T-cell (primary cell): ENCODE measurements around the gene CHRND. TPM values are rescaled to one million over a fixed set of nuclear protein-coding genes. Genes with fewer than 3 reads are reported as not detected.

Source experiments
- ATAC-seq, 4 experiments: fragments of 200-7000 bp in 3 of 4; fragments of 150-1000 bp in 1 of 4; cut with Tn5 transposase; replicated peaks in 1 of 4; 1 replicate in 3 of 4; 2 replicates in 1 of 4; pipeline ENCODE4 v1.10.0; 2021; ENCODE audit warnings: moderate library complexity in 3 of 4, mild to moderate bottlenecking in 2 of 4, moderate number of reproducible peaks in 1 of 4
- CTCF ChIA-PET, 2 donors: fragments of 300-600 bp; sonication (Branson Sonifier 250); formaldehyde crosslinking; loops; one replicate each; lab custom pipeline; 2022; ENCODE audit warnings: antibody characterized with exemption in 2 of 2; lab: Charles Lee
- POLR2A ChIA-PET, 2 donors: fragments of 300-600 bp; sonication (Branson Sonifier 250); formaldehyde crosslinking; loops; one replicate each; lab custom pipeline; 2022; ENCODE audit warnings: antibody characterized with exemption in 2 of 2; lab: Charles Lee
- DNase-seq, 35 experiments: peaks; one replicate each; pipeline versions ENCODE4 v3.0.0 to v3.0.0-alpha.2; 2013 to 2023
- H3K27ac ChIP-seq: one replicate; pipeline ENCODE4 v1.5.1; 2013; ENCODE audit warnings: low read length
- H3K27me3 ChIP-seq, 2 experiments: replicated peaks in 1 of 2; 1 replicate in 1 of 2; 2 replicates in 1 of 2; pipeline versions ENCODE4 v1.6.1 to v1.7.0; 2013; ENCODE audit warnings: low read length in 1 of 2, mixed read lengths in 1 of 2; ENCODE audit not compliant: control insufficient read depth in 2 of 2, insufficient read depth in 2 of 2; ENCODE audit errors: extremely low read depth in 1 of 2
- H3K36me3 ChIP-seq, 2 donors: 1 replicate in 1 of 2; 2 replicates in 1 of 2; pipeline versions ENCODE4 v1.6.1 to v1.7.0; 2013; ENCODE audit warnings: low read length in 1 of 2; ENCODE audit not compliant: control insufficient read depth in 2 of 2, insufficient read depth in 1 of 2; ENCODE audit errors: extremely low read depth in 1 of 2
- H3K4me1 ChIP-seq, 2 experiments: 1 replicate in 1 of 2; 2 replicates in 1 of 2; pipeline versions ENCODE4 v1.6.1 to v1.7.0; 2013; ENCODE audit warnings: low read length in 2 of 2, mixed read lengths in 1 of 2; ENCODE audit not compliant: insufficient read depth in 2 of 2, control insufficient read depth in 1 of 2; ENCODE audit errors: extremely low read depth in 1 of 2
- H3K4me3 ChIP-seq, 2 donors: 1 replicate in 1 of 2; 2 replicates in 1 of 2; pipeline versions ENCODE4 v1.5.1 to v1.7.0; 2013; ENCODE audit warnings: mild to moderate bottlenecking in 2 of 2, low read length in 1 of 2, moderate library complexity in 1 of 2; ENCODE audit not compliant: control insufficient read depth in 1 of 2; ENCODE audit errors: extremely low read depth in 1 of 2
- H3K9me3 ChIP-seq: 2 replicates; pipeline ENCODE4 v1.7.0; 2013
- H3K27ac Mint-ChIP-seq, 2 donors: one replicate each; pipeline ENCODE4 v1.8.0; 2020 to 2021; ENCODE audit warnings: mild to moderate bottlenecking in 2 of 2, mixed read lengths in 2 of 2
- H3K27me3 Mint-ChIP-seq, 2 donors: one replicate each; pipeline ENCODE4 v1.8.0; 2021 to 2022; ENCODE audit warnings: mixed read lengths in 2 of 2
- H3K36me3 Mint-ChIP-seq: one replicate; pipeline ENCODE4 v1.8.0; 2021; ENCODE audit warnings: mixed read lengths
- H3K4me1 Mint-ChIP-seq, 3 donors: one replicate each; pipeline ENCODE4 v1.8.0; 2020 to 2022; ENCODE audit warnings: mixed read lengths in 3 of 3, mild to moderate bottlenecking in 1 of 3
- H3K4me3 Mint-ChIP-seq, 3 donors: one replicate each; pipeline ENCODE4 v1.8.0; 2020 to 2022; ENCODE audit warnings: mild to moderate bottlenecking in 3 of 3, mixed read lengths in 3 of 3, moderate library complexity in 3 of 3
- H3K9me3 Mint-ChIP-seq, 3 donors: one replicate each; pipeline ENCODE4 v1.8.0; 2020 to 2022; ENCODE audit warnings: mixed read lengths in 3 of 3
- WGBS: methylation state at CpG from one replicate; pipeline ENCODE4 v1.1.5; 2013; ENCODE audit warnings: missing lambda C conversion rate; ENCODE audit not compliant: insufficient coverage; 5-methylcytosine and 5-hydroxymethylcytosine counted together
- total RNA-seq, 35 experiments: library from RNA in 6 of 35; stranded (reverse) in 6 of 35; fragments of 120-200 nt in 1 of 35; gene quantifications; one replicate each; pipeline versions ENCODE4 v1.2.1 to v1.2.4 and lab custom pipeline; 2013 to 2026

The CHRND gene
- total RNA-seq, 5 donors from 2014 or later (not counting 1 experiment from before 2014, with no cell fraction given), result not detected

- Mint-ChIP-seq H3K9me3 (no peaks in the 10 kb centered on the region), H3K36me3 (peaks cover 65% of the 10 kb centered on the region), H3K27me3 (no peaks in the 10 kb centered on the region), H3K4me1 (no peaks in the 10 kb centered on the region), H3K27ac (no peak overlapping the region), H3K4me3 (no peak overlapping the region)
- Histone ChIP-seq H3K4me1 (no peaks in the 10 kb centered on the region), H3K27me3 (no peaks in the 10 kb centered on the region), H3K9me3 (no peaks in the 10 kb centered on the region), H3K4me3 (no peak overlapping the region), H3K36me3 (peaks cover 17 to 53% of the 10 kb centered on the region in 2 donors), H3K27ac (no peak overlapping the region)
- no peak for ATAC-seq
- ChIA-PET POLR2A (no interaction called here), CTCF (no interaction called here)
- no CpG with 5 or more reads among the region's 2 CpGs for WGBS
- no peak for DNase-seq
These were observed 51.9 kb downstream of the CHRND start for GRCh38 chr2:232577841-232578240.

- CTCF ChIA-PET, result interaction anchor here (0.6 to 0.7 kb wide), 3 partner anchors 26 to 105 kb away, joined by 3 read pairs; no protein-coding TSS in a partner anchor
- Histone ChIP-seq H3K4me3 (no peak overlapping the region), H3K36me3 (peaks cover 17 to 54% of the 10 kb centered on the region in 2 donors), H3K4me1 (no peaks in the 10 kb centered on the region), H3K27me3 (no peaks in the 10 kb centered on the region), H3K27ac (no peak overlapping the region), H3K9me3 (no peaks in the 10 kb centered on the region)
- H3K36me3 Mint-ChIP-seq, result peaks cover 70% of the 10 kb centered on the region
- no peaks in the 10 kb centered on the region for H3K4me1 Mint-ChIP-seq
- H3K4me3 Mint-ChIP-seq, result no peak overlapping the region
- H3K9me3 Mint-ChIP-seq, result peaks cover 0 to 3% (median 0%) of the 10 kb centered on the region in 3 donors
- DNase-seq, result no peak
- 100% methylated on average over 1 of the region's 2 CpGs for WGBS
- POLR2A ChIA-PET, result no interaction called here
- H3K27ac Mint-ChIP-seq, result no peak overlapping the region
- ATAC-seq, result no peak
- no peaks in the 10 kb centered on the region for H3K27me3 Mint-ChIP-seq
These were observed 52.7 kb downstream of the CHRND start for GRCh38 chr2:232578626-232579025.

GRCh38 chr2:232580648-232580981, 54.7 kb downstream of the CHRND start:
- H3K4me1 ChIP-seq, result no peaks in the 10 kb centered on the region
- H3K27ac ChIP-seq, result no peak overlapping the region
- Mint-ChIP-seq H3K9me3 (peaks cover 0 to 3% (median 0%) of the 10 kb centered on the region in 3 donors), H3K27ac (no peak overlapping the region), H3K27me3 (no peaks in the 10 kb centered on the region), H3K4me3 (no peak overlapping the region), H3K36me3 (peaks cover 71% of the 10 kb centered on the region), H3K4me1 (no peaks in the 10 kb centered on the region)
- WGBS, result 100% methylated on average over 3 of the region's 6 CpGs
- ChIA-PET CTCF (interaction anchor here in 1 of 2 donors (0.5 kb wide), 1 partner anchor 26 kb away, joined by 5 read pairs; no protein-coding TSS in a partner anchor), POLR2A (no interaction called here)
- DNase-seq, result no peak
- ATAC-seq, result no peak
- peaks cover 12 to 48% of the 10 kb centered on the region in 2 donors for H3K36me3 ChIP-seq
- no peak overlapping the region for H3K4me3 ChIP-seq
- no peaks in the 10 kb centered on the region for H3K27me3 ChIP-seq
- no peaks in the 10 kb centered on the region for H3K9me3 ChIP-seq

GRCh38 chr2:232581725-232582124, 55.8 kb downstream of the CHRND start:
- H3K36me3 Mint-ChIP-seq, result peaks cover 65% of the 10 kb centered on the region
- no peaks in the 10 kb centered on the region for H3K27me3 Mint-ChIP-seq
- H3K9me3 Mint-ChIP-seq, result peaks cover 0 to 3% (median 0%) of the 10 kb centered on the region in 3 donors
- Histone ChIP-seq H3K4me3 (no peak overlapping the region), H3K27ac (no peak overlapping the region), H3K9me3 (no peaks in the 10 kb centered on the region), H3K4me1 (no peaks in the 10 kb centered on the region), H3K27me3 (no peaks in the 10 kb centered on the region), H3K36me3 (peaks cover 12 to 47% of the 10 kb centered on the region in 2 donors)
- ATAC-seq (no peak), DNase-seq (no peak)
- ChIA-PET POLR2A (no interaction called here), CTCF (no interaction called here)
- no peak overlapping the region for H3K4me3 Mint-ChIP-seq
- H3K4me1 Mint-ChIP-seq, result no peaks in the 10 kb centered on the region
- no peak overlapping the region for H3K27ac Mint-ChIP-seq

GRCh38 chr2:232584238-232584637, 58.3 kb downstream of the CHRND start:
- Mint-ChIP-seq H3K36me3 (peaks cover 53% of the 10 kb centered on the region), H3K9me3 (peaks cover 0 to 3% (median 0%) of the 10 kb centered on the region in 3 donors), H3K27ac (no peak overlapping the region), H3K4me1 (no peaks in the 10 kb centered on the region), H3K27me3 (no peaks in the 10 kb centered on the region), H3K4me3 (no peak overlapping the region)
- H3K9me3 ChIP-seq, result no peaks in the 10 kb centered on the region
- H3K27ac ChIP-seq, result no peak overlapping the region
- ATAC-seq (no peak), DNase-seq (no peak)
- WGBS, result 100% methylated on average over 3 of the region's 6 CpGs
- H3K36me3 ChIP-seq, result peaks cover 12 to 33% of the 10 kb centered on the region in 2 donors
- H3K4me1 ChIP-seq, result no peaks in the 10 kb centered on the region
- H3K27me3 ChIP-seq, result no peaks in the 10 kb centered on the region
- ChIA-PET POLR2A (no interaction called here), CTCF (no interaction called here)
- H3K4me3 ChIP-seq, result no peak overlapping the region

Other genes with a start within 250 kb of the CHRND start
- gene ALPP, start 147.4 kb upstream of the CHRND start, total RNA-seq, result under 1 TPM in 1 of 5 donors, not detected in 4; 0.16 TPM
- gene ALPG, start 119.3 kb upstream of the CHRND start, total RNA-seq, result under 1 TPM in 1 of 5 donors, not detected in 4; 0.15 TPM
- gene ALPI, start 70.0 kb upstream of the CHRND start, total RNA-seq, result not detected
- gene ECEL1, start 38.3 kb upstream of the CHRND start, total RNA-seq, result under 1 TPM in 2 of 5 donors, not detected in 3; 0.15 to 0.19 TPM
- gene PRSS56, start 5.8 kb upstream of the CHRND start, total RNA-seq, result not detected
- not detected for gene CHRNG, start 13.5 kb downstream of the CHRND start, total RNA-seq
- 10 to 100 TPM; 15.6 to 20.4 (median 16.9) TPM for gene TIGD1, start 24.4 kb downstream of the CHRND start, total RNA-seq
- 10 to 100 TPM; 49.5 to 60.9 (median 55.3) TPM for gene EIF4E2, start 24.5 kb downstream of the CHRND start, total RNA-seq
- 1 to 10 TPM in 4 of 5 donors, under 1 TPM in 1; 0.93 to 3.0 (median 2.3) TPM for gene EFHD1, start 107.4 kb downstream of the CHRND start, total RNA-seq
- gene GIGYF2, start 171.2 kb downstream of the CHRND start, total RNA-seq, result 10 to 100 TPM; 57.8 to 76.8 (median 68.7) TPM